Fibroblast of mammary gland (primary cell): ENCODE data around the gene ORC6.
A peak's percentile ranks its signal among the peaks of the same experiment; 100 is the strongest.

Experiments used
- DNase-seq: peaks from one replicate; pipeline ENCODE4 v3.0.0-alpha.2; 2010; ENCODE audit warnings: low read depth
- H3K4me3 ChIP-seq: 2 replicates; pipeline ENCODE4 v1.5.1; 2011; ENCODE audit warnings: low read depth, mild to moderate bottlenecking, low read length, moderate library complexity; ENCODE audit not compliant: control insufficient read depth
- CTCF ChIP-seq: conservative IDR thresholded peaks from 2 replicates; pipeline ENCODE4 v1.5.1; 2011; ENCODE audit warnings: low read depth, low read length, inconsistent platforms; ENCODE audit not compliant: control insufficient read depth, insufficient read depth

The ORC6 gene

GRCh38 chr16:46690281-46691178 is 1.1 kb downstream of the ORC6 start:
- DNase-seq: peak; percentile 51

DNA sequence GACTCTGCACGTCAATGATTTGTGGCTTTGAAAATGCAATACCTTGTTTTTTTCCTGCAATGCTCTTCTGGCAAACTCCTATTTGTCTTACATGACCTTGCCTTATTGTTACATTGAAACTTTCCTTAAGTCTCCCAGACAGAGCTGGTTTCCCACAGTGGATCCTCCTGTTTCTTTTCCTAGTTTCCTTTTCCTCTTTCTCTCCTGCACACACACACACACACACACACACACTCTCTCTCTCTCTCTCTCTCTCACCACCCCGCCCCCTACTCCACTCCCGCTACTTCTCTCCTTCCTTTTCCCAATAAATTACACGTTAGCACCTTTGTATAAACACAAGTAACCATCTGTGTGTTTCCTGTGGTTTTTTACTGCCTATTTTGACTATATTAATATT is 2.3 kb downstream of the ORC6 start:
- peak; percentile 14 for DNase-seq
- H3K4me3 ChIP-seq: no peak overlapping the region
- TF ChIP-seq CTCF: no peak

More at GRCh38 chr16:46690281-46691178, 1.1 kb downstream of the ORC6 start:
- peak overlapping the region; percentile 92 for H3K4me3 ChIP-seq
- TF ChIP-seq CTCF: no peak

DNA sequence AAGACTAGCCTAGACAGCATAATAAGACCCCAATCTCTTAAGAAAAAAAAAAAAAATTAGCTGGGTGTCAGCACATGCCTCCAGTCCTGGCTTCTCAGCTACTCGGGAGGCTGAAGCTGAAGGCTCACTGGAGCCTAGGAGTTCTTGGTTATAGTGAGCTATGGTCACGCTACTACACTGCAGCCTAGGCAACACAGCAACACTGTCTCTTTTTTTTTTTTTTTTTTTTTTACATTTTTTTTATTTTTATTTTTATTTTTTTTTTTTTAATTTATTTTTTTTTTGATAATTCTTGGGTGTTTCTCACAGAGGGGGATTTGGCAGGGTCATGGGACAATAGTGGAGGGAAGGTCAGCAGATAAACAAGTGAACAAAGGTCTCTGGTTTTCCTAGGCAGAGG is 4.1 kb downstream of the ORC6 start:
- no peak overlapping the region for H3K4me3 ChIP-seq
- no peak for DNase-seq
- no peak for TF ChIP-seq CTCF

GRCh38 chr16:46695937-46696336 is 6.5 kb downstream of the ORC6 start:
- TF ChIP-seq CTCF: no peak
- DNase-seq: no peak
- H3K4me3 ChIP-seq: no peak overlapping the region

DNA sequence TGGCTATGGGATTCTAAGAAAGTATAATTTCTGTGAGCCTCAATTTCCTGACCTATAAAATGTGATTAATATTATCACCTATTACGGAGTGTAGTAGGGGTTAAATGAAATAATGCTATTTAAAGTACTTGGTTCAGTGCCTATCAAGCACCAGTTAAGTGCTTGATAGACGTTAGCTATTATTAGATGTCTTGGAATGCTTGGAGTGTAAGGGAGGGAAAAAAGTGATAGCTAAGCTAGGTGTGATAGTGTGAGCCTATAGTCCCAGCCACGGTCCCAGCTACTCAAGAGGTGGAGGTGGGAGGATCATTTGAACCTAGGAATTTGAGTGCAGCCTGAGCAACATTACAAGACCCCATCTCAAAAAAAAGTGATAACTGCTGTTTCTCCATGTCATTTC is 7.5 kb downstream of the ORC6 start:
- no peak for DNase-seq
- TF ChIP-seq CTCF: no peak
- no peak overlapping the region for H3K4me3 ChIP-seq

DNA sequence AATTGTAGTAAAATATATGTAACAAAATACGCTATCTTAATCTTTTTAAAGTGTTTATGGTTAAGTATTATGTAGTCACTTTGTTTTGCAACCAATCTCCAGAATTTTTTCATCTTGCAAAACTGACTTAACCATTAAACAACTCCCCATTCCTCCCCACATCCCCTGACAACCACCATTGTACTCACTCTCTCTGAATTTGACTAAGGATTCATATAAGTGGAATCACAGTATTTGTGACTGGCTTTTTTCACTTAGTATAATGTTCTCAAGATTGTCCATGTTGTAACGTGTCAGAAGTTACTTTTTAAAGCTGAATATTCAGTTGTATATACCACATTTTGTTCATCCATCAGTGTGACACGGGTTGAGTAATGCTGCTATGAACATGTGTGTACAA is 10.6 kb downstream of the ORC6 start:
- TF ChIP-seq CTCF: no peak
- H3K4me3 ChIP-seq: no peak overlapping the region
- DNase-seq: no peak
